KOPT-K1 (cell line): Measurements from ENCODE around the gene SHISA9.

Source experiments
- H3K27ac ChIP-seq: fragments of 200-600 bp; sonication (generic); 2 replicates; pipeline ENCODE4 v1.5.1; 2016; ENCODE audit warnings: antibody characterized with exemption, mild to moderate bottlenecking, low read depth, low read length; ENCODE audit not compliant: poor library complexity, severe bottlenecking
- H3K36me3 ChIP-seq: fragments of 200-600 bp; sonication (generic); 2 replicates; pipeline ENCODE4 v1.5.1; 2017; ENCODE audit warnings: antibody characterized with exemption, mild to moderate bottlenecking, low read length, moderate library complexity; ENCODE audit not compliant: insufficient read depth
- H3K9me3 ChIP-seq: fragments of 200-600 bp; sonication (generic); 2 replicates; pipeline ENCODE4 v1.5.1; 2017; ENCODE audit warnings: antibody characterized with exemption, low read length, mild to moderate bottlenecking; ENCODE audit not compliant: insufficient read depth, poor library complexity, severe bottlenecking

The SHISA9 gene

GRCh38 chr16:13193721-13194120, 292.3 kb downstream of the SHISA9 start:
- Histone ChIP-seq H3K27ac (no peak overlapping the region), H3K9me3 (no peaks in the 10 kb centered on the region), H3K36me3 (no peaks in the 10 kb centered on the region)

GRCh38 chr16:13194766-13195165, 293.4 kb downstream of the SHISA9 start:
- Histone ChIP-seq H3K36me3 (no peaks in the 10 kb centered on the region), H3K27ac (no peak overlapping the region), H3K9me3 (no peaks in the 10 kb centered on the region)

GRCh38 chr16:13203725-13204124, 302.3 kb downstream of the SHISA9 start:
- H3K9me3 ChIP-seq: no peaks in the 10 kb centered on the region
- no peaks in the 10 kb centered on the region for H3K36me3 ChIP-seq
- no peak overlapping the region for H3K27ac ChIP-seq

DNA sequence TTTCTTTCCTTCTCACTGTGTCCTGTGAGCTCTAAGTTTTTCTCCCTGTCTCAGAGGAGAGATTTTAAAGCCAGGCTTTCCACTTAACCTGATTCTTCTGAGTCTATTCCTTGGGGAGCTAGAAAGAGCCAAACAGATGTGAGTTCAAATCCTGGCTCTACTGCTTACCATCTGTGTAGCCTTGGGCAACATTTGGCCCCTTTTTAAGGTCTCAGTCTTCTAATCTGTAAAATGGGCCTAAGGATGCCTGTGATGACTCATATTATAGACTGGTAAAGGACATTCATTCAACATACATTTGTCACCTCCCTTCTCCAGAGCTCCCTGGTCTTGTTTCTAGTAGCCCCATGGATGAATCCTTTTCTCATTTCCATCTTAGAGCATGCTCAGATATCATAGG, 304.0 kb downstream of the SHISA9 start:
- no peaks in the 10 kb centered on the region for H3K9me3 ChIP-seq
- no peak overlapping the region for H3K27ac ChIP-seq

DNA sequence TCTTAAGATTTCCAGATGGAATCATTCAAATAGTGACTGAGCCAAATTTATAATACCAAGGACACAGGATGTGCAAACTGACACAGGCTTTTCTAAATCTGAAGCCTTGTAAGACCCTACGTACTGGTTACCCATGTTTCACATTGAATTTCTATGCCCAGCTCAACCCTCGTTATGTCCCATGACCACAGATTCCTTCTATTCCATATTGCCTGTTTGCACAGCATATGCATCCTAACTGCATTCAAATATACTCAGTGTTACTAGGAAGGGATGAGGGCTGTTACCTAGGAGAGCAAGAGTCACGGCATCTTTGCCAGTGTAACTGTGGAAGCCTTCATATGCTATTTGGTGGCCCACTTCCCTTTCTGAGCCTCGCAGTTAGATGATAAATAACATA, 305.2 kb downstream of the SHISA9 start:
- Histone ChIP-seq H3K36me3 (no peaks in the 10 kb centered on the region), H3K27ac (no peak overlapping the region), H3K9me3 (no peaks in the 10 kb centered on the region)

More for the DNA sequence above, 304.0 kb downstream of the SHISA9 start:
- H3K36me3 ChIP-seq: no peaks in the 10 kb centered on the region

GRCh38 chr16:13207151-13207550, 305.8 kb downstream of the SHISA9 start:
- H3K36me3 ChIP-seq: no peaks in the 10 kb centered on the region

GRCh38 chr16:13223666-13224065, 322.3 kb downstream of the SHISA9 start:
- Histone ChIP-seq H3K36me3 (no peaks in the 10 kb centered on the region), H3K9me3 (peaks cover 5% of the 10 kb centered on the region), H3K27ac (no peak overlapping the region)

More at GRCh38 chr16:13207151-13207550, 305.8 kb downstream of the SHISA9 start:
- Histone ChIP-seq H3K27ac (no peak overlapping the region), H3K9me3 (no peaks in the 10 kb centered on the region)

DNA sequence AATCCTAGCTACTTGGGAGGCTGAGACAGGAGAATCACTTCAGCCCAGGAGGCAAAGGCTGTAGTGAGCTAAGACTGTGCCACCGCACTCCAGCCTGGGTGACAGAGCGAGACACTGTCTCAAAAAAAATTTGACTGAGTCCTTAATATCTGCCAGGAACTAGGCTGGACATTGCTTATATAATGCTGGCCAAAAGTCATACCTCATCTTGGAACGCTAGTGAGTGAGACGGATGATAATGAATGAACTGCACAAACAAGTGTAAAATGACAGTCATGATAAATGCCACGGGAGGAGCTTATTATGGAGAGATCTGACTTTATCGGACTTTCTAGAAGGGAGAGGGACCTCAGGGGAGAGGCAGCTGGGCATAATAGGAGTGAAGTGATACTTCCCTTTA, 327.6 kb downstream of the SHISA9 start:
- H3K9me3 ChIP-seq: peaks cover 10% of the 10 kb centered on the region
- no peaks in the 10 kb centered on the region for H3K36me3 ChIP-seq
- H3K27ac ChIP-seq: no peak overlapping the region

GRCh38 chr16:13231365-13231764, 330.0 kb downstream of the SHISA9 start:
- Histone ChIP-seq H3K36me3 (no peaks in the 10 kb centered on the region), H3K9me3 (peaks cover 9% of the 10 kb centered on the region), H3K27ac (no peak overlapping the region)

DNA sequence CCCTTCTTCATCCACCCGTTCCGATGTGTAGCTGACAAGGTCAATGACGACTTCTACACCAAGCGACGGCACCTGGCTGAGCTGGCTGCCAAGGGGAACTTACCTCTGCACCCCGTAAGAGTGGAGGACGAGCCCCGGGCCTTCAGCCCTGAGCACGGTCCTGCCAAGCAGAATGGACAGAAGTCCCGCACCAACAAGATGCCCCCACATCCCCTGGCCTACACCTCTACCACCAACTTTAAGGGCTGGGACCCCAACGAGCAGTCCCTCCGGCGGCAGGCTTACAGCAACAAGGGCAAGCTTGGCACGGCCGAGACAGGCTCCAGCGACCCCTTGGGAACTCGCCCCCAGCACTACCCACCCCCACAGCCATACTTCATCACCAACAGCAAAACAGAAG, 333.6 kb downstream of the SHISA9 start:
- H3K36me3 ChIP-seq: no peaks in the 10 kb centered on the region
- peaks cover under 1% of the 10 kb centered on the region for H3K9me3 ChIP-seq
- no peak overlapping the region for H3K27ac ChIP-seq

- H3K27ac ChIP-seq: no peak overlapping the region
- no peaks in the 10 kb centered on the region for H3K36me3 ChIP-seq
- H3K9me3 ChIP-seq: no peaks in the 10 kb centered on the region
These were observed 334.9 kb downstream of the SHISA9 start for GRCh38 chr16:13236308-13236707.

- no peaks in the 10 kb centered on the region for H3K9me3 ChIP-seq
- H3K36me3 ChIP-seq: no peaks in the 10 kb centered on the region
- H3K27ac ChIP-seq: no peak overlapping the region
These were observed 336.8 kb downstream of the SHISA9 start for GRCh38 chr16:13238182-13238581.

- H3K36me3 ChIP-seq: no peaks in the 10 kb centered on the region
- H3K27ac ChIP-seq: no peak overlapping the region
- no peaks in the 10 kb centered on the region for H3K9me3 ChIP-seq
These were observed 340.8 kb downstream of the SHISA9 start for GRCh38 chr16:13242201-13242600.

DNA sequence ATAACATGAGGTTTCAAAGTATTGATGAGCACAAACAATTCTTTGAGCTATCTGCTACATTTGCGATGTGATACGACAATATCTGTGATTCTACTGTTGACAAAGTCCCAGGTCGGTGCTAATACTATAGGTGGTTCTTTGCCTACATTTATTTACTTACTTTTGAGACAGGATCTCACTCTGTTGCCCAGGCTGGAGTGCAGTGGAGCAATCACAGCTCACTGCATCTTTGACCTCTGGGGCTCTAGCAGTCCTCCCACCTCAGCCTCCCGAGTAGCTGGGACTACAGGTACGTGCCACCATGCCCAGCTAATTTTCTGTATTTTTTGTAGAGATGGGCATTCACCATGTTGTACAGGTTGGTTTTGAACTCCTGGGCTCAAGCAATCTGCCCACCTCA, 343.4 kb downstream of the SHISA9 start:
- Histone ChIP-seq H3K27ac (no peak overlapping the region), H3K9me3 (no peaks in the 10 kb centered on the region), H3K36me3 (no peaks in the 10 kb centered on the region)

DNA sequence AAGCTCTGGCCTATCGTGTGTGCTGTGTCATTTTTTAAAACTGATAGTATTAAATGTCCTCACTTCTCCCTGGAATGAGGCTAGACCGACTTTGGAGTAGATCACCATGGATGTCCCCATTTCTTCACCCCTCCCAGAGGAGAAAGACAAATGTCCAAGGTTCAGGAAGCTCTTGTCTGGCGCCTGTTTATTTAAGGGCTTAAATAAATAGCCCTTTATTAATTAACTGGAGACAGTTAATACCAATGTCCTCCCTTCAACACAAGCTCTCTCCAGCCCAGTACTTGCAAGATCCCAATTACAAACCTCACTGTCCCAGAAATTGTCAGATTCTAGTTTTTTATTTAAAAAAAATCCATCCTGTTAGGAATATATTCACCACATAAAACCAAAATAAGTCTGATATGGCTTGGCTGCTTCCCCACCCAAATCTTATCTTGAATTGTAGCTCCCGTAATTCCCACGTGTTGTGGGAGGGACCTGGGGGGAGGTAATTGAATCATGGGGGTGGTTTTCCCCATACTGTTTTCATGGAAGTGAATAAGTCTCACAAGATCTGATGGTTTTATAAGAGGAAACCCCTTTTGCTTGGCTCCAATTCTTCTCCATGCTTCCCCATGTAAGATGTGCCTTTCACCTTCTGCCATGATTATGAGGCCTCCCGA, 344.4 kb downstream of the SHISA9 start:
- H3K36me3 ChIP-seq: no peaks in the 10 kb centered on the region
- H3K27ac ChIP-seq: no peak overlapping the region
- H3K9me3 ChIP-seq: no peaks in the 10 kb centered on the region

DNA sequence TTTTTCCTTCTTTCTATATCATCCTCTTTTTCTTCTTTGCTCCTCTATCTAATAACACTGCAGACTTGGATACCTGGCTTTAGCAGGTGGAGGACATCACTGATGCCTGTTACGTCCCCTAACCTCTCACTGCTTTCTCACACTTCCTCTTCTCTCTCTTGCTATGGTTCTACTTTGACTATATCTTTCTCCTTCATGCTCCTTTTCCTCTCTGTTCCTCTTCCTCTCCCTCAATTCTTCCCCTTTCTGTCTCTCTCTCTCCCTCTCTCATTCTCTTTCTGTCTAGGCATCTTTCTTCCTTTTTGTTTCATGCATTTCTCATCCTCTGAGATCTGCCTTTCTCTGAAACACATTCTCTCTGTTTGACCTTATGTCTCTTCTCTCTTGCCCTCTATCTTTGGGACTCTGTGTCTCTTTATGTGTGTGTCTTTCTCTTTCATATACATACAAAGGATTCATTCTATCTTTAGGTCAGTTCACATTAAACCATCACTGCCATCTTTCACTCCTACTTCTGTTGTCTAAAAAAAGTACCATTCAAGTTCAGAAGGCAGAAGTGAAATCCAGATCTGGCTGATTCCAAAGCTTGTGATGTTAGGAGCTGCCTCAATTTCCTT, 353.7 kb downstream of the SHISA9 start:
- H3K9me3 ChIP-seq: peaks cover 16% of the 10 kb centered on the region
- H3K27ac ChIP-seq: no peak overlapping the region
- no peaks in the 10 kb centered on the region for H3K36me3 ChIP-seq
